HEK293 (cell line): ENCODE results near the gene S100A13.

Experiments used
- CTCF ChIA-PET: fragments of 350-600 bp; formaldehyde crosslinking; extraction: SDS; loops from one replicate; lab custom pipeline; 2021; ENCODE audit warnings: antibody characterized with exemption; lab: Yijun Ruan, JAX
- POLR2A ChIA-PET: fragments of 300-600 bp; formaldehyde crosslinking; extraction: SDS; loops from one replicate; lab custom pipeline; 2020; ENCODE audit warnings: antibody characterized with exemption, inconsistent platforms; lab: Yijun Ruan, JAX
- H3K27ac ChIP-seq: fragments of 200-500 bp; sonication (Bioruptor generic); 2 replicates; pipeline ENCODE4 v1.5.1; 2014; ENCODE audit warnings: low read depth, low read length, control low read depth, inconsistent platforms; ENCODE audit errors: extremely low read depth
- H3K36me3 ChIP-seq, 2 experiments: fragments of 200-500 bp in 1 of 2; sonication (Bioruptor generic) in 1 of 2; 1 replicate in 1 of 2; 2 replicates in 1 of 2; pipeline ENCODE4 v1.5.1; 2014 to 2017; ENCODE audit warnings: inconsistent platforms in 2 of 2, low read length in 2 of 2; ENCODE audit not compliant: control insufficient read depth in 2 of 2, insufficient read depth in 1 of 2
- H3K4me1 ChIP-seq: fragments of 200-500 bp; sonication (Bioruptor generic); 2 replicates; pipeline ENCODE4 v1.5.1; 2014; ENCODE audit warnings: mild to moderate bottlenecking, low read length, inconsistent platforms; ENCODE audit not compliant: control insufficient read depth, insufficient read depth
- H3K4me3 ChIP-seq: 2 replicates; pipeline ENCODE4 v1.5.1; 2011; ENCODE audit warnings: low read depth, mild to moderate bottlenecking, control low read depth, low read length, moderate library complexity
- H3K9me3 ChIP-seq: fragments of 200-500 bp; sonication (Bioruptor generic); 2 replicates; pipeline ENCODE4 v1.5.1; 2014; ENCODE audit warnings: low read depth, low read length, inconsistent platforms; ENCODE audit not compliant: control insufficient read depth, insufficient read depth
- GLI4 ChIP-seq: fragments of 450-650 bp; formaldehyde crosslinking; IDR thresholded peaks from 2 replicates; pipeline ENCODE4 v1.5.1; 2016; ENCODE audit warnings: missing biosample characterization, missing genetic modification characterization
- IKZF3 ChIP-seq: fragments of 450-650 bp; IDR thresholded peaks from 2 replicates; pipeline ENCODE4 v1.5.0; 2018; ENCODE audit warnings: missing biosample characterization, mild to moderate bottlenecking, missing genetic modification characterization, moderate library complexity
- TCF7L2 ChIP-seq: IDR thresholded peaks from 2 replicates; pipeline ENCODE4 v1.6.1; 2011; ENCODE audit warnings: low read depth, mild to moderate bottlenecking, inconsistent platforms, low read length, moderate library complexity, borderline replicate concordance
- YY2 ChIP-seq: fragments of 450-650 bp; formaldehyde crosslinking; IDR thresholded peaks from 2 replicates; pipeline ENCODE4 v1.5.1; 2016; ENCODE audit warnings: missing biosample characterization, missing genetic modification characterization
- ZBTB48 ChIP-seq: fragments of 450-650 bp; formaldehyde crosslinking; IDR thresholded peaks from 2 replicates; pipeline ENCODE4 v1.5.1; 2016; ENCODE audit warnings: missing biosample characterization, missing genetic modification characterization
- ZBTB8A ChIP-seq: fragments of 450-650 bp; formaldehyde crosslinking; IDR thresholded peaks from 2 replicates; pipeline ENCODE4 v1.5.1; 2016; ENCODE audit warnings: missing biosample characterization, missing genetic modification characterization
- ZNF138 ChIP-seq: fragments of 450-650 bp; formaldehyde crosslinking; IDR thresholded peaks from 2 replicates; pipeline ENCODE4 v1.5.1; 2016; ENCODE audit warnings: missing biosample characterization, missing genetic modification characterization, borderline replicate concordance
- ZNF155 ChIP-seq: fragments of 450-650 bp; formaldehyde crosslinking; IDR thresholded peaks from 2 replicates; pipeline ENCODE4 v1.5.1; 2016; ENCODE audit warnings: missing biosample characterization, missing genetic modification characterization
- ZNF311 ChIP-seq: fragments of 450-650 bp; formaldehyde crosslinking; IDR thresholded peaks from 2 replicates; pipeline ENCODE4 v1.5.1; 2017; ENCODE audit warnings: missing biosample characterization, missing genetic modification characterization, borderline replicate concordance
- ZNF549 ChIP-seq: fragments of 450-650 bp; IDR thresholded peaks from 2 replicates; pipeline ENCODE4 v1.5.1; 2018; ENCODE audit warnings: missing biosample characterization, missing genetic modification characterization, mild to moderate bottlenecking, inconsistent platforms, moderate library complexity
- ZNF585B ChIP-seq: fragments of 450-650 bp; formaldehyde crosslinking; IDR thresholded peaks from 2 replicates; pipeline ENCODE4 v1.5.1; 2016; ENCODE audit warnings: missing biosample characterization, missing genetic modification characterization
- ZNF621 ChIP-seq: fragments of 450-650 bp; formaldehyde crosslinking; IDR thresholded peaks from 2 replicates; pipeline ENCODE4 v1.5.1; 2017; ENCODE audit warnings: missing biosample characterization, missing genetic modification characterization
- ZNF791 ChIP-seq: fragments of 450-650 bp; formaldehyde crosslinking; IDR thresholded peaks from 2 replicates; pipeline ENCODE4 v1.5.1; 2016; ENCODE audit warnings: missing biosample characterization, missing genetic modification characterization
- ZSCAN23 ChIP-seq: fragments of 450-650 bp; formaldehyde crosslinking; IDR thresholded peaks from 2 replicates; pipeline ENCODE4 v1.5.1; 2016; ENCODE audit warnings: missing biosample characterization, missing genetic modification characterization
- TF ChIP-seq, protein P1 (sequence below): fragments of 450-650 bp; formaldehyde crosslinking; IDR thresholded peaks from 2 replicates; pipeline ENCODE4 v1.5.1; 2016; ENCODE audit warnings: missing biosample characterization, missing genetic modification characterization
- TF ChIP-seq, protein P2 (sequence below): fragments of 450-650 bp; formaldehyde crosslinking; IDR thresholded peaks from 2 replicates; pipeline ENCODE4 v1.5.1; 2016; ENCODE audit warnings: missing biosample characterization, missing genetic modification characterization
- TF ChIP-seq, protein P3 (sequence below): fragments of 450-650 bp; IDR thresholded peaks from 2 replicates; pipeline ENCODE4 v1.5.1; 2018; ENCODE audit warnings: missing biosample characterization, mild to moderate bottlenecking, missing genetic modification characterization
- TF ChIP-seq, protein P4 (sequence below): fragments of 450-650 bp; IDR thresholded peaks from 2 replicates; pipeline ENCODE4 v1.5.1; 2018; ENCODE audit warnings: missing biosample characterization, missing genetic modification characterization

S100A13 gene

DNA sequence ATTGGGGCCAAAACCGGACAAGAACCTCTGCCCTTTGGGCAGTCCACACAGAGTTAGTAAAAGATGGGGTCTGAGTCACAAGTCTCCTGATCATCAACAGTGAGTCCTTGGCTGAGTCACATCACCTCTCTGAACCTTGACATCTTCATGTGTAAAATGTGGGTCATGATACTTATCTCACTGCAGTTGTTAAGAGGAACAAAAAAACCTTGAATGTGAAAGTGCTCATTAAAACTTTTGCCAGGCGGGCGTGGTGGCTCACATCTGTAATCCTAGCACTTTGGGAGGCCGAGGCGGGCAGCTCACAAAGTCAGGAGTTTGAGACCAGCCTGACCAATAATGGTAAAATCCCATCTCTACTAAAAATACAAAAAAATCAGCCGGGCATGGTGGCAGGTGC, 30.1 kb downstream of the S100A13 start:
- no peaks in the 10 kb centered on the region for H3K9me3 ChIP-seq
- H3K27ac ChIP-seq = no peak overlapping the region
- H3K4me3 ChIP-seq = no peak overlapping the region
- ChIA-PET CTCF (interaction anchor here (0.8 to 1.4 kb wide), 3 partner anchors 29 to 245 kb away, joined by 3 to 5 read pairs (median 3); partner anchors contain the start of gene S100A13), POLR2A (no interaction called here)
- TF ChIP-seq, protein P1, sequence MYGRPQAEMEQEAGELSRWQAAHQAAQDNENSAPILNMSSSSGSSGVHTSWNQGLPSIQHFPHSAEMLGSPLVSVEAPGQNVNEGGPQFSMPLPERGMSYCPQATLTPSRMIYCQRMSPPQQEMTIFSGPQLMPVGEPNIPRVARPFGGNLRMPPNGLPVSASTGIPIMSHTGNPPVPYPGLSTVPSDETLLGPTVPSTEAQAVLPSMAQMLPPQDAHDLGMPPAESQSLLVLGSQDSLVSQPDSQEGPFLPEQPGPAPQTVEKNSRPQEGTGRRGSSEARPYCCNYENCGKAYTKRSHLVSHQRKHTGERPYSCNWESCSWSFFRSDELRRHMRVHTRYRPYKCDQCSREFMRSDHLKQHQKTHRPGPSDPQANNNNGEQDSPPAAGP (tag by site-specific recombination) = no peak
- TF ChIP-seq GLI4 (tag by site-specific recombination) (no peak), YY2 (tag by site-specific recombination) (no peak), ZBTB48 (tag by site-specific recombination) (no peak), ZNF311 (no peak), ZSCAN23 (tag by site-specific recombination) (no peak), TCF7L2 (no peak)
- no peaks in the 10 kb centered on the region for H3K4me1 ChIP-seq
- H3K36me3 ChIP-seq = no peaks in the 10 kb centered on the region

DNA sequence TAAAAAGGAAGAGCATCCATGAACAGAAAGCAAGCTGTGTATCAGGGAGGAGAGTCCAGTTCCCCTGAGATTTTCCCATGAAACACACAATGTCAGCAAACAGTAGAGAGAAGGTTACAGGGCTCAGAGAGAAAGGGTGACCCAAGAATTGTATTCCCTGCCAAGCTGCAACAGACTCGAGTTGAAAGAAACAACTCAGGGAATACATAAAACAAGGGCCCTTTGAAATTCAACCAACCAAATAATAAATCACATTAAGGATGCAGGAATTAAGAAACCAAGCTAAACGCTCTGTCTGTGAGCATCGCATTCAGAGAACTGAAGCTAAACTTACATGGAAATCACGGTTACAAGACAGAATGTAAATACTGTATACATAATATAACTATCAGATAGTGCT, 34.6 kb downstream of the S100A13 start:
- POLR2A ChIA-PET = interaction anchor here (0.7 kb wide), 1 partner anchor 48 kb away, joined by 3 read pairs; no protein-coding TSS in a partner anchor
- Histone ChIP-seq H3K4me3 (no peak overlapping the region), H3K4me1 (no peaks in the 10 kb centered on the region), H3K9me3 (no peaks in the 10 kb centered on the region), H3K27ac (no peak overlapping the region), H3K36me3 (no peaks in the 10 kb centered on the region)
- CTCF ChIA-PET = interaction anchor here (0.6 to 1.2 kb wide), 7 partner anchors 10 to 84 kb away, joined by 3 to 6 read pairs (median 4); partner anchors contain the start of gene S100A13
- TF ChIP-seq ZNF791 (tag by site-specific recombination) (no peak), ZNF549 (tag by site-specific recombination) (no peak), ZNF621 (tag by site-specific recombination) (no peak), ZNF155 (no peak), ZBTB8A (tag by site-specific recombination) (no peak), ZNF138 (tag by site-specific recombination) (no peak), IKZF3 (tag by site-specific recombination) (no peak), ZNF585B (tag by site-specific recombination) (no peak)
- TF ChIP-seq, protein P2, sequence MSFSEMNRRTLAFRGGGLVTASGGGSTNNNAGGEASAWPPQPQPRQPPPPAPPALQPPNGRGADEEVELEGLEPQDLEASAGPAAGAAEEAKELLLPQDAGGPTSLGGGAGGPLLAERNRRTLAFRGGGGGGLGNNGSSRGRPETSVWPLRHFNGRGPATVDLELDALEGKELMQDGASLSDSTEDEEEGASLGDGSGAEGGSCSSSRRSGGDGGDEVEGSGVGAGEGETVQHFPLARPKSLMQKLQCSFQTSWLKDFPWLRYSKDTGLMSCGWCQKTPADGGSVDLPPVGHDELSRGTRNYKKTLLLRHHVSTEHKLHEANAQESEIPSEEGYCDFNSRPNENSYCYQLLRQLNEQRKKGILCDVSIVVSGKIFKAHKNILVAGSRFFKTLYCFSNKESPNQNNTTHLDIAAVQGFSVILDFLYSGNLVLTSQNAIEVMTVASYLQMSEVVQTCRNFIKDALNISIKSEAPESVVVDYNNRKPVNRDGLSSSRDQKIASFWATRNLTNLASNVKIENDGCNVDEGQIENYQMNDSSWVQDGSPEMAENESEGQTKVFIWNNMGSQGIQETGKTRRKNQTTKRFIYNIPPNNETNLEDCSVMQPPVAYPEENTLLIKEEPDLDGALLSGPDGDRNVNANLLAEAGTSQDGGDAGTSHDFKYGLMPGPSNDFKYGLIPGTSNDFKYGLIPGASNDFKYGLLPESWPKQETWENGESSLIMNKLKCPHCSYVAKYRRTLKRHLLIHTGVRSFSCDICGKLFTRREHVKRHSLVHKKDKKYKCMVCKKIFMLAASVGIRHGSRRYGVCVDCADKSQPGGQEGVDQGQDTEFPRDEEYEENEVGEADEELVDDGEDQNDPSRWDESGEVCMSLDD = no peak
- TF ChIP-seq, protein P3, sequence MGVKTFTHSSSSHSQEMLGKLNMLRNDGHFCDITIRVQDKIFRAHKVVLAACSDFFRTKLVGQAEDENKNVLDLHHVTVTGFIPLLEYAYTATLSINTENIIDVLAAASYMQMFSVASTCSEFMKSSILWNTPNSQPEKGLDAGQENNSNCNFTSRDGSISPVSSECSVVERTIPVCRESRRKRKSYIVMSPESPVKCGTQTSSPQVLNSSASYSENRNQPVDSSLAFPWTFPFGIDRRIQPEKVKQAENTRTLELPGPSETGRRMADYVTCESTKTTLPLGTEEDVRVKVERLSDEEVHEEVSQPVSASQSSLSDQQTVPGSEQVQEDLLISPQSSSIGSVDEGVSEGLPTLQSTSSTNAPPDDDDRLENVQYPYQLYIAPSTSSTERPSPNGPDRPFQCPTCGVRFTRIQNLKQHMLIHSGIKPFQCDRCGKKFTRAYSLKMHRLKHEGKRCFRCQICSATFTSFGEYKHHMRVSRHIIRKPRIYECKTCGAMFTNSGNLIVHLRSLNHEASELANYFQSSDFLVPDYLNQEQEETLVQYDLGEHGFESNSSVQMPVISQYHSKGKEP (tag by site-specific recombination) = no peak
- TF ChIP-seq, protein P4, sequence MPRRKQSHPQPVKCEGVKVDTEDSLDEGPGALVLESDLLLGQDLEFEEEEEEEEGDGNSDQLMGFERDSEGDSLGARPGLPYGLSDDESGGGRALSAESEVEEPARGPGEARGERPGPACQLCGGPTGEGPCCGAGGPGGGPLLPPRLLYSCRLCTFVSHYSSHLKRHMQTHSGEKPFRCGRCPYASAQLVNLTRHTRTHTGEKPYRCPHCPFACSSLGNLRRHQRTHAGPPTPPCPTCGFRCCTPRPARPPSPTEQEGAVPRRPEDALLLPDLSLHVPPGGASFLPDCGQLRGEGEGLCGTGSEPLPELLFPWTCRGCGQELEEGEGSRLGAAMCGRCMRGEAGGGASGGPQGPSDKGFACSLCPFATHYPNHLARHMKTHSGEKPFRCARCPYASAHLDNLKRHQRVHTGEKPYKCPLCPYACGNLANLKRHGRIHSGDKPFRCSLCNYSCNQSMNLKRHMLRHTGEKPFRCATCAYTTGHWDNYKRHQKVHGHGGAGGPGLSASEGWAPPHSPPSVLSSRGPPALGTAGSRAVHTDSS (tag by site-specific recombination) = no peak
